Stimulated activated CD4-positive, alpha-beta T cell treated with anti-CD3 and anti-CD28 coated beads, Interleukin-4, amount 100 ng/mL, for 4 hours (primary cell): ENCODE measurements around the gene TMEM8B.
"Not testable (repeated sequence)": the region's sequence is repeated elsewhere in the genome, so short reads cannot be mapped to it uniquely, and the experiment has no call there.

Experiments used
- DNase-seq, 2 experiments: peaks; one replicate each; pipeline ENCODE4 v3.0.0-alpha.2; 2020

TMEM8B gene

DNA sequence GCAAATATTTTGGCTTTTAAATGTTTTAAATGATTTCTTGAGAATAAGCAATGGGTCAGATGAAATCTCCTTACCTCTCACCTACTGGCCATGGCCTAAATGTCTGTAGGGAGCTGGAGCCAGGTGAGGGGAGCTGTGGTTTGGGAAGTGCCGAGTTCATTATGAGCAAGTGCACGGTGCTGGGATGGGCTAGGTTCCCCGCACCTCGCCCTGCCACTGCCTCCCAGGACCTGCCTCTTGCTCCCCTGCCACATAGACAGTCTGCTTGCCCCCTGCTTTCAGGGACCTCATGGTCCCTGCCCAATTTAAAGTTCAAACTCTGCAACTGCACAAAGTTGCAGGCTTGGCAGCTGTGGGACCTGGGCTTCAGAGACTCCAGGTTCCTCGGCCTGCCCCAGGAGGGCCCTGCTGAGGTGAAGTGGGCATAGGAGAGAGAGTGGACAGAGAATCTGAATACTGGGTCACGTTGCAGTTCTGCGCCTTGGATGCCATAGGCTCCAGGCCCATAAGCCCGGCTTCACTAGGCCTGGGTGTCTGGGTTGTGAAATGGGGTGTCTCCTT, 35.7 kb downstream of the TMEM8B start:
- DNase-seq = no peak

DNA sequence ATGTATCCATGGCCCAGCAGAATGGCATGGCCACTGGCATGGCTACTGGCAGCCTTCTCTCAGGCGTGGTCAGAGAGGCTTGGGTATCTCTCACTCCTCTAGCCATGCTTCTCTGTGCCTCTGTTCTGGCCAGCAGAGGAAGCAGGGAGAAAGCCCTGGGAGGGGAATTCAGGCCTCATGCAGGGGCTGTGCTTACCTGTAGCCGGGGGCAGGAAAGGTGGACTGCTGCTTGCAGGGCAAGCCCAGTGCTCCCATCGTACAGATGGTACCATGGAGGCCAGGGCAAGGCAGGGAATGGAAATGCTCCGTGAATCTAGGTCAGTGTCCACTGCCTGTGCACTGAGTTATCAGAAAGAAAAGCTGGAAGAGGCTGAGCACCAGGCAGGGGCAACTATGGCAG, 38.5 kb downstream of the TMEM8B start:
- DNase-seq = no peak

DNA sequence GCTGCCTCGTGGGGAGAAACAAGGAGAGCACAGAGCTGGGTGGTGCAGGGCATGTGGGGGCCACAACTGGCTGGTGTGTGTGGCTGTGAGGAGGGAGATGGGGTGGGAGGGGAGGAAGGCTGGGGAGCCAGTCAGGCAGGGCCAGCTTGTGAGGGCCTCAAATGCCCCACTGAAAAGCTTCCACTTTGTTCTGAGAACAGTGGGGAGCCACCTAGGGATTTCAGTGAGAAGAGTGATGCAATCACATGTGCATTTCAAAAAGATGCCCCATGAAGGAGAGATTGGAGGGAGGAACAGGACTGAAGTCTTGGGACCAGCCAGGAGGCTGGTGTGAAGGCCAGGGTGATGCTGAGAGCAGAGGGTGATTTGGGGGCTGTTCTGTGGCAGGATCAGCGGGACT, 39.9 kb downstream of the TMEM8B start:
- no peak for DNase-seq

DNA sequence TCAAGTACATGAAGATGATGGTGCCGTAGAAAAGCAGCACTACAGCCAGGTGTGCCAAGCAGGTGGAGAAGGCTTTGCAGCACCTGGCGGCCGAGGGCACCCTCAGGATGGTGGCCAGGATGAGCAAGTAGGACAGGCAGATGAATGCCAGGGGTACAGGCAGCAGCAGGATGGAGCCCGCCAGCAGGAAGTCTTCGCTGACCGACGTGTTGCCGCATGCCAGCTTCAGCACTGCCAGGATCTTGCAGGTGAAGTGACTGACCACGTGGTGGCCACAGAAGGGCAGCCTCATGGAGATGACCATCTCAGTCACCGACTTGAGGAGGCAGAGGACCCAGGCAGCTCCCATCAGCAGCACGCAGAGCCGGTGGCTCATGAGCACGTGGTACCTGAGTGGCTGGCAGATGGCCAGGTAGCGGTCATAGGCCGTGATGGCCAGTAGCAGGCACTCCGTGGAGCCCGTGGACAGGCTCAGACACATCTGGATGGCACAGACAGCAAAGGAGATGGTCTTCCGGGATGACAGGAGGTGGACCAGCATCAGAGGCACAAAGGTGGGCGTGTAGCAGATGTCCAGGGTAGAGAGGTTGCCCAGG, 40.7 kb downstream of the TMEM8B start:
- DNase-seq = no peak

- DNase-seq = no peak
Observed at GRCh38 chr9:35870351-35870923, 41.4 kb downstream of the TMEM8B start, which contains the start of gene OR13J1. Gene OR13J1 (minus strand): TSS chr9:35870401. CDS start chr9:35870401, 0 bp downstream.

DNA sequence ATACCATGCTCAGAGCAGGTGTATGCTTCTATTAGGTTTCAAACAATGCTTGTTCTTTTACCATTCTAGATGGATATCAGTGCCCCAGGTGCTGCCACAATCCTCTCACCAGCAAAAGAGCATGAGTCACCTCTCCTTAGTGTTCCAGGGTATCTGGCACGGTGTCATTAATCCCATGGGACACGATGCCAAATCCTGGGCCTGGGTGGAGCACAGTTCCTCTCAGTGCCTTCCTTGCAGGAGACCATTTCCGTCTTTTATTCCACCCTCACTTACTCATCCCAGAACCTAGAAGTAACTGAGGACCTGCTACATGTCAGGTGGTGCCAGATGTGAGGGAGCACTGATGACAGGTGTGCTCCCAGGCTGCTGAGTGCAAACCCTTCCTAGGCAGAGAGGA, 42.5 kb downstream of the TMEM8B start:
- DNase-seq = no peak

DNA sequence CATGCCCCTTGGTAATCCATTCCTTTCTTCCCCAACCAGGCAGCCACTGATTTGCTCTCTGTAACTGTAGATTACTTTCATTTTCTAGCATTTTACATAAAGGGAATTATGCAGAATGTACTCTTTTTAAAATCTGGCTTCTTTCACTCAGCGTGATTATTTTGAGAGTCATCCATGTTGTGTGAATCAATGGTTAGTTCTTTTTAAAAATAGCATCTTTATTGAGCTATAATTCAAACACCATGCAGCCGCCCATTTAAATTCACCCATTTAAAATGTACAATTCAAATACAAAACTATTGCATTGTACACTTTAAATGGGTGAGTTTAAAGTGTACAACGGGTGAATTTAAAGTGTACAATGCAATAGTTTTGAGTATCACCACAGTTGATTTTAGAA, 43.5 kb downstream of the TMEM8B start:
- DNase-seq = no peak

DNA sequence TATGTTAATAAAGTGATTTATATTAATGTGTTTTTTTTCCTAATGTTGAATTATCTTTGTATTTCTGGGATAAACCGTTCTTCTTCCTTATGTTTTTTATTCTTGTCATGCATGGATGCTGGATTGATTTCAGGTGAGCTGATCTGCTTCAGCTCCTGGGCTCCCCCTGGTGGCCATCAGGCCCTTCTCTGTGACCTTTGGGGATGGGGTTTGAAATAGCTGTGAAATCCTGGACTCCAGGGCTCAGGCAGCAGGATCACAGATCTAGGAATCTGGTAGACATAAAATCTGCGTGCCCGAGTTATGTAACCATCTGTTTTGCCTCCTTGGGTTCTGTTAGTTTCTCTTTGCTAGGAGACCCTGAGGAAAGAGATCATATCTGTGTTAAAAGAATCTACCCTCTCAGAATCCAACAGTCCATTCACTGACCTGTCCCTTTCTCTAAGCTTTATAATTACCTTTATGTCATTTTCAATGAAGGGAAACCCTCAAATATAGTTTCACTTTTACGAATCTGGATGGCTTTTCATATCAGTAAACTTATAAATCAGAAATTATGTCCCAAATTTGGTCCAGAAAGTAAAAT, 53.3 kb downstream of the TMEM8B start:
- peak; percentile 64 to 79 for DNase-seq

DNA sequence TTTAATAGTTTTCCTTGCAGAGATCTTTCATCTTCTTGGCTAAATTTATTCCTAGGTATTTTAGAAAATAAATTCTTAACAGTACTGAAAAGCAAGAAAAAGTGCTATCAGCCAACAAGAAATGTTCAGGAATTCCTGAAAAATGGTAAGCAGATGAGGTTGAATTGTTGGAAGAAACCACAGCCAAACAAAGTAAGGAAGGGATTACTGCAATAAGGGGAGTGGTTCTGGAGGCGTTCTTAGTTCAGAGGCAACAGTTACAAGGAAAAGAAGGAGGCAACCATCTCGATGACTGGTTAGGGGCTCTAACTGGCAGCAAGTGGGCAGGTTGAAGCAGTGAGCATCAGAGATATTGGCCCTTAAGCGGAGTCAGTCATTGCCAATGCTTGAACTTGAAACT, 54.0 kb downstream of the TMEM8B start:
- no peak for DNase-seq

DNA sequence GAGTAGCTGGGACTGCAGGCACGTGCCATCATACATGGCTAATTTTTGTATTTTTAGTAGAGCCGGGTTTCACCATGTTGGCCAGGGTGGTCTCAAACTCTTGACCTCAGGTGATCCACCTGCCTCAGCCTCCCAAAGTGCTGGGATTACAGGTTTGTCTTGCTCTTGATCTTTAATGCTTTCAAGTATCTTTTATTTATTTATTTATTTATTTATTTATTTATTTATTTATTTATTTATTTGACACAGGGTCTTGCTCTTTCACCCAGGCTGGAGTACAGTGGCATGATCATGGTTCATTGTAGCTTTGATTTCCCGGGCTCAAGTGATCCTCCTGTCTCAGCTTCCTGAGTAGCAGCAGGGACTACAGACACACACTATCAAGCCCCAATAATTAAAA, 55.9 kb downstream of the TMEM8B start:
- DNase-seq = not testable (repeated sequence)

DNA sequence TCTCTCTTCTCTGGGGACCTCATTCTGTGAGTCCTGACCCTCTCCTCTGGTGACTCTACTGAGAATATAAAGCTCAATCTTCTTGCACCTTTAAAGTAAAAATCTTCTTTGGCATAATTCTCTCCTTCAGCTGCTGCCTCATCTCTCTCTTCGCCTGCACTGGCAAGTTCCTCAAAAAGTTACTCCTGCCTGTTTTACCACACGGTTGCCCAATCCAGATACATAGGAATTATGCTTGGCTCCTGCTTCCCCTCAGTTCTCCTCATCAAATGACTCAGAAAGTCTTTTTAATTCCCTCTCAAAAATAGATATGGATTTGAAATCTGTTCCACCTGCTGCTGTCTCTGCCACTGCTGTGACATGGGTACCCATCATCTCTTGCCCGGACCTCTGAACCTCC, 62.6 kb downstream of the TMEM8B start:
- no peak for DNase-seq

DNA sequence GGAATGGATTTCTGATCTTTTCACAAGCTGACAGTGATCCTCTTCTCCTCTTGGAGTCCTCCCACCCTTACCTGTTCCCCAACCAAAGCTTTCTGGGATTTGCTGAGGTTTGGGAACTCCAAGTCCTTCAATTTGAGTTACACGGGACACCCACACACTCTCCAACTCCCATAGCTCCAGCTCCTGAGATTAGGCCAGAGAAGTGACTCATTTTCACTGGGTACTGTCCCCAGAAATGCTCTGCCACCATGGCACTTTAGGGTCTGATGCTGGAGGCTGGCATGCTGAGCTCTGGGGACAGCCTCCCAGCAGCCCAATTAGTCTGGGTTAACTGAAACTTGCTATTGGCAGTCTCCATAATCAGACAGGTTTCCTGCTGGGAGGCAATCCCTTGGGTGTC, 63.0 kb downstream of the TMEM8B start:
- DNase-seq = no peak

DNA sequence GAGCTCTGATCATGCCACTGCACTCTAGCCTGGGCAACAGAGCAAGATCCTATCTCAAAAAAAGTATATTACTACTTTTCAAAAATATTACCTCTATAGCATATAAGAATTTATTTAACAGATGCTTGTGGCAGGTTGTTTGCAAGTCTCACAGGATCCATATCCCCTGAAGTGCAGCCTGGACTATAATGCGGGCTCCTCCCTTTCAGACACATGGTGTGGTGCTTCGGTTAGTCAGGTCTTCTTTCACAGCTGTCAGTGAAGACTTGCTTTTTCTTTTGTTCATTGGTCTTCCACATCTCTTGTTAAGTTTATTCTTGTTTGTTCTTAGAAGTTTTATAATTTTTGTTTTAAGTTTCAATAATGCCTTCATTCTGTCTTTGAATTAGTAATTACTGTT, 67.5 kb downstream of the TMEM8B start:
- DNase-seq = no peak

GRCh38 chr9:35897376-35898099, 68.5 kb downstream of the TMEM8B start:
- DNase-seq = not testable (repeated sequence)

DNA sequence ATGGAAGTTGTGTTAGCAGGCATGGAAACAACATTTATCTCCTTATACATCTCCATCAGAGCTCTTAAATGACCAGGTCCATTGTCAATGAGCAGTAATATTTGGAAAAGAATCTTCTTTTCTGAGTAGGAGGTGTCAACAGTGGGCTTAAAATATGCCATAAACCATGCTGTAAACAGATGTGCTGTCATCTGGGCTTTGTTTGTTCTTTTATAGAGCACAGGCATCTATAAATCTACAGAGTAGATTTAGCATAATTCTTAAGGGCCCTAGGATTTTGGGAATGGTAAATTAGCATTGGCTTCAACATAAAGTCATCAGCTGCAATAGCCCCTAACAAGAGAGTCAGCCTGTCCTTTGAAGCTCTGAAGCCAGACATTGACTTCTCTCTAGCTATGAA, 69.3 kb downstream of the TMEM8B start:
- no peak for DNase-seq

DNA sequence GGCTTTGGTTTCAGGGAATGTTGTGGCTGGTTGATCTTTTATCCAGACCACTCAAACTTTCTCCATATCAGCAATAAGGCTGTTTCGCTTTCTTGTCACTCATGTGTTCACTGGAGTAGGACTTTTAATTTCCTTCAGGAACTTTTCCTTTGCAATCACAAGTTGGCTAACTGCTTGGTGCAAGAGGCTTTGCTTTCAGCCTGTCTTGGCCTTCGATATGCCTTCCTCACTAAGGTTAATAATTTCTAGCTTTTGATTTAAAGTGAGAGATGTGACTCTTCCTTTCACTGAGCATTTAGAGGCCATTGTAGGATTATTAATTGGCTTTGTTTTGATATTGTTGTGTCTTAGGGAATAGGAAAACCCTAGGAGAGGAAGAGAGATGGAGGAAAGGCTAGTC, 70.0 kb downstream of the TMEM8B start:
- no peak for DNase-seq

DNA sequence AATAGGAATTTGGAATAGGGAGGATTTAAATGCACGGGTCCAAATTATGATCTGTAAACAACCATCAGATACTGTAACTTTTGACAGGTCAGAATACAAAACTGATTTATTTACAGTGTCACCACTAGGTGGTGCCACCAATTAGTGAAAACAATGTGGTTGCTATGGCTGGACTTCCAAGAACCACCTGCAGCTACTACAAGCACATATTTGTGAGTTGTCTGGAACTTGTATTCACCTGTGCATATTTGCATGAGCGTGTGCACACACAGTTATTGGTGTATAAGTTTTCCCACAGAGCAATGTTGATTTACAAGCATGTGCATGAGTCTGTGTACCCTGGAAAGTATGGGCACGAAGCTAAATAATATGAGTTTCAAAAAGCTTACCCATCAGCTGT, 74.0 kb downstream of the TMEM8B start:
- peak in 1 of 2 experiments; percentile 21 for DNase-seq

GRCh38 chr9:35904338-35904737, 75.3 kb downstream of the TMEM8B start:
- no peak for DNase-seq

DNA sequence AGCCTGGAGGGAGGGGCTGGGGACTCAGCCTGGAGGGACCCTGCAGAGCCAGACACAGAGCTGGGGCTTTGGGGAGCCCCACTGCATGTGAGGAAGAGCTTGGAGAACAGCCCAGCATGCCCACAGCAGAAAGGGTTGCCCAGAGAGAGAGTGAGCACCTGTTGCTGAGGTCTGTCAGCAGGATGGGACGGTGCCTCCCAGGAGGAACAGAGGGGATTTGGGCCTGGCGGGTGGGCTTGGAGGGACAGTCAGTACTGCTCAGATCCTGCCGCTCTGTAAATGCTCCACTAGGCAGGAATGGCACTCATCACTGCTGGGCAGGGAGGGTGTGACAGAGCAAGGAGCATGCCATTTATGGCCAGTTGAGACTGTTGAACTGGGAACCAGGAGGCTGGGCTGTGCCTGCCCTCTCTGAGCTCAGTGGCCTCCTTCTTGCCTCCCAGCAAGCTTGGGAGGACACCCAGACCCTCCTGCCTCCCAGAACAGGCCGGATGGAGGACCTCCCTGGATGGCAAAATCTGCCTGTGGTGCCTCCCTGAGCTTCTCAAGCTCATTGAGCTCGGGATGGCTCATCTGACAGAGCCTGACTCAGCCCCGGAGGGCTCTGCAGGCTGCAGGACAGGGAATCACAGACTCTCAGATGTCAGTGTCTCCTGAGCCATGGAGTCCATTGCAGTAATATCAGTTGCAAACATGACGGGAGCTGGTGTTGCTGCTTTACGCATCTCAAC, 76.2 kb downstream of the TMEM8B start:
- no peak for DNase-seq

GRCh38 chr9:35905912-35906679, 77.1 kb downstream of the TMEM8B start, which contains the start of gene HRCT1:
Gene HRCT1 (plus strand): TSS chr9:35906202. CDS start chr9:35906288, 86 bp downstream.
- no peak for DNase-seq

- DNase-seq = no peak
Observed at GRCh38 chr9:35906923-35907699, 78.1 kb downstream of the TMEM8B start.
